WI38 (cell line): Measurements from ENCODE around the gene CUX1.
"Not testable (repeated sequence)": the region's sequence is repeated elsewhere in the genome, so short reads cannot be mapped to it uniquely, and the experiment has no call there.

Experiments used
- H3K4me3 ChIP-seq: 2 replicates; pipeline ENCODE4 v1.5.1; 2011; ENCODE audit warnings: low read depth, mild to moderate bottlenecking, control low read depth, low read length
- CTCF ChIP-seq: IDR thresholded peaks from 2 replicates; pipeline ENCODE4 v1.5.1; 2012; ENCODE audit warnings: low read depth, mild to moderate bottlenecking, control low read depth, low read length

Gene CUX1

GRCh38 chr7:102021841-102022618, 204.6 kb downstream of the CUX1 start:
- TF ChIP-seq CTCF: no peak
- no peak overlapping the region for H3K4me3 ChIP-seq

- TF ChIP-seq CTCF: no peak
- H3K4me3 ChIP-seq: no peak overlapping the region
These were observed 206.8 kb downstream of the CUX1 start for GRCh38 chr7:102024005-102024768.

- TF ChIP-seq CTCF: no peak
- H3K4me3 ChIP-seq: no peak overlapping the region
These were observed 207.5 kb downstream of the CUX1 start for GRCh38 chr7:102024769-102025391.

GRCh38 chr7:102025777-102026176, 208.4 kb downstream of the CUX1 start:
- H3K4me3 ChIP-seq: not testable (repeated sequence)

- TF ChIP-seq CTCF: no peak
- no peak overlapping the region for H3K4me3 ChIP-seq
These were observed 210.9 kb downstream of the CUX1 start for GRCh38 chr7:102028206-102028826.

GRCh38 chr7:102029616-102030015, 212.2 kb downstream of the CUX1 start:
- no peak overlapping the region for H3K4me3 ChIP-seq
- TF ChIP-seq CTCF: no peak

- TF ChIP-seq CTCF: no peak
- no peak overlapping the region for H3K4me3 ChIP-seq
These were observed 213.3 kb downstream of the CUX1 start for GRCh38 chr7:102030696-102031095.
